H9 (cell line): ENCODE measurements around the gene PLD1. TPM values are rescaled to one million over a fixed set of nuclear protein-coding genes. Genes with fewer than 3 reads are reported as not detected.

ENCODE experiments used
- DNase-seq: peaks from one replicate; pipeline ENCODE4 v3.0.0-alpha.2; 2017
- H2AFZ ChIP-seq: one replicate; pipeline ENCODE4 v1.6.1; 2013; ENCODE audit warnings: mild to moderate bottlenecking, low read length, control low read depth, moderate library complexity
- H2AK5ac ChIP-seq: 2 replicates; pipeline ENCODE4 v1.6.1; 2013; ENCODE audit warnings: low read length, control low read depth, mixed read lengths; ENCODE audit not compliant: insufficient read length
- H2BK120ac ChIP-seq: one replicate; pipeline ENCODE4 v1.6.1; 2013; ENCODE audit warnings: low read depth, mild to moderate bottlenecking, low read length, control low read depth, inconsistent platforms; ENCODE audit not compliant: poor library complexity, severe bottlenecking
- H2BK12ac ChIP-seq: 2 replicates; pipeline ENCODE4 v1.6.1; 2013; ENCODE audit warnings: low read length, control low read depth, mixed read lengths, low read depth; ENCODE audit not compliant: insufficient read length
- H2BK15ac ChIP-seq: 2 replicates; pipeline ENCODE4 v1.6.1; 2013; ENCODE audit warnings: low read depth, low read length, control low read depth
- H2BK20ac ChIP-seq: one replicate; pipeline ENCODE4 v1.6.1; 2013; ENCODE audit warnings: low read depth, mild to moderate bottlenecking, low read length, control low read depth, inconsistent platforms; ENCODE audit not compliant: poor library complexity, severe bottlenecking
- H2BK5ac ChIP-seq: 2 replicates; pipeline ENCODE4 v1.6.1; 2013; ENCODE audit warnings: low read length, control low read depth, mixed read lengths; ENCODE audit not compliant: insufficient read length
- H3K14ac ChIP-seq: 2 replicates; pipeline ENCODE4 v1.6.1; 2013; ENCODE audit warnings: low read length, control low read depth; ENCODE audit not compliant: insufficient read depth
- H3K18ac ChIP-seq: 2 replicates; pipeline ENCODE4 v1.6.1; 2013; ENCODE audit warnings: low read depth, mild to moderate bottlenecking, mixed read lengths, low read length, control low read depth; ENCODE audit not compliant: insufficient read length
- H3K23ac ChIP-seq: 2 replicates; pipeline ENCODE4 v1.6.1; 2013; ENCODE audit warnings: low read length, control low read depth, mixed read lengths, low read depth; ENCODE audit not compliant: insufficient read length
- H3K23me2 ChIP-seq: 2 replicates; pipeline ENCODE4 v1.6.1; 2013; ENCODE audit warnings: low read depth, mild to moderate bottlenecking, mixed read lengths, low read length, control low read depth; ENCODE audit not compliant: insufficient read length, poor library complexity, severe bottlenecking
- H3K27ac ChIP-seq: 2 replicates; pipeline ENCODE4 v1.5.1; 2013; ENCODE audit warnings: low read length, control low read depth, mixed read lengths, low read depth; ENCODE audit not compliant: insufficient read length
- H3K27me3 ChIP-seq: 2 replicates; pipeline ENCODE4 v1.6.1; 2013; ENCODE audit warnings: low read length, control low read depth, inconsistent platforms; ENCODE audit not compliant: insufficient read depth
- H3K4ac ChIP-seq: 2 replicates; pipeline ENCODE4 v1.6.1; 2013; ENCODE audit warnings: low read depth, mild to moderate bottlenecking, control low read depth, inconsistent platforms, low read length, moderate library complexity
- H3K4me1 ChIP-seq: 2 replicates; pipeline ENCODE4 v1.6.1; 2013; ENCODE audit warnings: low read length, control low read depth, inconsistent platforms; ENCODE audit not compliant: insufficient read depth
- H3K4me2 ChIP-seq: 2 replicates; pipeline ENCODE4 v1.6.1; 2013; ENCODE audit warnings: low read length, control low read depth, mixed read lengths; ENCODE audit not compliant: insufficient read length, insufficient read depth
- H3K56ac ChIP-seq: 2 replicates; pipeline ENCODE4 v1.6.1; 2013; ENCODE audit warnings: low read depth, mild to moderate bottlenecking, mixed read lengths, low read length, control low read depth; ENCODE audit not compliant: insufficient read length
- H3K79me1 ChIP-seq: 2 replicates; pipeline ENCODE4 v1.6.1; 2013; ENCODE audit warnings: low read depth, mild to moderate bottlenecking, moderate library complexity, low read length, control low read depth, inconsistent platforms; ENCODE audit not compliant: insufficient read depth, poor library complexity, severe bottlenecking
- H3K79me2 ChIP-seq: 2 replicates; pipeline ENCODE4 v1.6.1; 2013; ENCODE audit warnings: low read length, control low read depth, inconsistent platforms; ENCODE audit not compliant: insufficient read depth
- H3K9ac ChIP-seq: 2 replicates; pipeline ENCODE4 v1.6.1; 2013; ENCODE audit warnings: low read length, control low read depth, mixed read lengths; ENCODE audit not compliant: insufficient read length; ENCODE audit errors: extremely low read depth
- H3K9me3 ChIP-seq: one replicate; pipeline ENCODE4 v1.6.1; 2013; ENCODE audit warnings: low read depth, low read length, inconsistent platforms; ENCODE audit not compliant: control insufficient read depth
- H3T11ph ChIP-seq: one replicate; pipeline ENCODE4 v1.6.1; 2013; ENCODE audit warnings: mild to moderate bottlenecking, low read length, control low read depth, inconsistent platforms
- H4K20me1 ChIP-seq: one replicate; pipeline ENCODE4 v1.6.1; 2013; ENCODE audit not compliant: control insufficient read depth, insufficient read length, insufficient read depth
- H4K5ac ChIP-seq: 2 replicates; pipeline ENCODE4 v1.6.1; 2013; ENCODE audit warnings: low read depth, mild to moderate bottlenecking, mixed read lengths, low read length, control low read depth; ENCODE audit not compliant: insufficient read length
- H4K8ac ChIP-seq: replicated peaks from 2 replicates; pipeline ENCODE4 v1.6.1; 2013; ENCODE audit warnings: low read length, control low read depth, mixed read lengths, low read depth; ENCODE audit not compliant: insufficient read length
- H4K91ac ChIP-seq: 2 replicates; pipeline ENCODE4 v1.6.1; 2013; ENCODE audit warnings: low read depth, mild to moderate bottlenecking, moderate library complexity, mixed read lengths, low read length, control low read depth; ENCODE audit not compliant: insufficient read length
- H3K27ac Mint-ChIP-seq, 3 experiments: 2 replicates in 2 of 3; 3 replicates in 1 of 3; pipeline ENCODE4 v1.8.0; 2020 to 2021; ENCODE audit warnings: mixed read lengths in 3 of 3, mild to moderate bottlenecking in 1 of 3, moderate library complexity in 1 of 3
- H3K27me3 Mint-ChIP-seq: 2 replicates; pipeline ENCODE4 v1.8.0; 2021; ENCODE audit warnings: low read depth, mild to moderate bottlenecking, moderate library complexity, mixed read lengths
- H3K36me3 Mint-ChIP-seq, 3 experiments: 2 replicates in 2 of 3; 3 replicates in 1 of 3; pipeline ENCODE4 v1.8.0; 2020 to 2021; ENCODE audit warnings: low read depth in 3 of 3, mixed read lengths in 3 of 3; ENCODE audit not compliant: insufficient read depth in 1 of 3
- H3K4me1 Mint-ChIP-seq, 2 experiments: 2 replicates each; pipeline ENCODE4 v1.8.0; 2020; ENCODE audit warnings: mixed read lengths in 2 of 2
- H3K4me3 Mint-ChIP-seq, 2 experiments: 2 replicates in 1 of 2; 3 replicates in 1 of 2; pipeline ENCODE4 v1.8.0; 2020 to 2021; ENCODE audit warnings: mild to moderate bottlenecking in 2 of 2, mixed read lengths in 2 of 2, moderate library complexity in 1 of 2
- H3K9me3 Mint-ChIP-seq, 2 experiments: 2 replicates in 1 of 2; 3 replicates in 1 of 2; pipeline ENCODE4 v1.8.0; 2020; ENCODE audit warnings: mild to moderate bottlenecking in 2 of 2, mixed read lengths in 2 of 2, moderate library complexity in 1 of 2
- CTCF ChIP-seq: fragments of 200-600 bp; sonication (generic); conservative IDR thresholded peaks from 3 replicates; pipeline ENCODE4 v1.8.0; 2021; ENCODE audit warnings: antibody characterized with exemption, mild to moderate bottlenecking
- WGBS: extraction: QIAGEN DNeasy Blood & Tissue Kit; methylation state at CpG from one replicate; pipeline ENCODE4 v1.1.7; 2013; ENCODE audit warnings: missing lambda C conversion rate, low lambda C conversion rate, mixed read lengths; ENCODE audit not compliant: insufficient read length; ENCODE audit errors: extremely low coverage; 5-methylcytosine and 5-hydroxymethylcytosine counted together
- total RNA-seq: library from RNA; stranded (reverse); gene quantifications from 2 replicates; pipeline ENCODE4 v1.2.1, GENCODE V29; 2021

The PLD1 gene
- total RNA-seq, 1 experiment from 2014 or later = 1.8 TPM

- Histone ChIP-seq H2BK5ac (no peak overlapping the region), H3K56ac (no peak overlapping the region), H3K23ac (no peak overlapping the region), H3K27ac (no peak overlapping the region), H4K20me1 (no peaks in the 10 kb centered on the region), H2AK5ac (no peak overlapping the region), H2BK120ac (no peak overlapping the region), H3K23me2 (no peaks in the 10 kb centered on the region), H4K91ac (no peak overlapping the region), H2BK20ac (no peak overlapping the region), H3K14ac (no peak overlapping the region), H3K9me3 (no peaks in the 10 kb centered on the region), H4K8ac (no peak overlapping the region), H2AFZ (no peak overlapping the region), H3K18ac (no peak overlapping the region), H3K4me1 (no peaks in the 10 kb centered on the region), H3K4me2 (no peak overlapping the region), H3T11ph (no peak overlapping the region), H3K79me2 (no peaks in the 10 kb centered on the region), H4K5ac (no peak overlapping the region), H2BK15ac (no peak overlapping the region), H3K79me1 (no peaks in the 10 kb centered on the region), H3K9ac (no peak overlapping the region), H2BK12ac (no peak overlapping the region), H3K4ac (no peak overlapping the region), H3K27me3 (no peaks in the 10 kb centered on the region)
- no peak for TF ChIP-seq CTCF
- Mint-ChIP-seq H3K36me3 (no peaks in the 10 kb centered on the region), H3K27me3 (no peaks in the 10 kb centered on the region), H3K4me3 (no peak overlapping the region), H3K4me1 (peaks cover 8% of the 10 kb centered on the region in 2 experiments), H3K9me3 (no peaks in the 10 kb centered on the region), H3K27ac (no peak overlapping the region)
- WGBS = no CpG with 5 or more reads among the region's 3 CpGs
- no peak for DNase-seq
Observed at GRCh38 chr3:171769461-171769860, 40.8 kb downstream of the PLD1 start.
